K562 (cell line): ENCODE results near the gene RBMS3. TPM values are rescaled to one million over a fixed set of nuclear protein-coding genes. Genes with fewer than 3 reads are reported as not detected.
"Not testable (repeated sequence)": the region's sequence is repeated elsewhere in the genome, so short reads cannot be mapped to it uniquely, and the experiment has no call there.

ENCODE experiments used
- ATAC-seq: fragments of 200-7000 bp; cut with Tn5 transposase; 3 replicates; pipeline ENCODE4 v1.9.1; 2020; ENCODE audit warnings: moderate library complexity
- BruUV-seq: library from RNA; stranded (reverse); fragments of 400-500 nt; replicated peaks from 2 replicates; lab custom pipeline; 2021; lab: Mats Ljungman, UMichigan
- CTCF ChIA-PET: fragments of 300-600 bp; formaldehyde crosslinking; extraction: SDS; loops from one replicate; lab custom pipeline; 2021; ENCODE audit warnings: low intra/inter-chr PET ratio; lab: Yijun Ruan, JAX
- POLR2A ChIA-PET: fragments of 300-600, 350-650 bp; sonication (Branson Sonifier 250); formaldehyde crosslinking; extraction: SDS; loops from one replicate; lab custom pipeline; 2021; ENCODE audit warnings: antibody characterized with exemption, inconsistent platforms; lab: Yijun Ruan, JAX
- DNase-seq, 4 experiments: peaks; one replicate each; pipeline versions ENCODE4 v3.0.0 to v3.0.0-alpha.2; 2011 to 2018; ENCODE audit warnings: low spot score in 3 of 4, mixed read lengths in 3 of 4; ENCODE audit errors: extremely low read depth in 1 of 4
- FAIRE-seq: peaks from 2 replicates; lab custom pipeline; 2011; peaks lifted over from hg19 to GRCh38; lab: Jason Lieb, UNC
- H2AFZ ChIP-seq: 2 replicates; pipeline ENCODE4 v1.6.0; 2011; ENCODE audit warnings: low read depth, low read length, control low read depth, inconsistent platforms
- H3K27ac ChIP-seq: fragments of 200-600 bp; 3 replicates; pipeline ENCODE4 v1.8.0; 2011; ENCODE audit warnings: low read depth, mild to moderate bottlenecking, control low read depth, inconsistent platforms, low read length, moderate library complexity, mixed read lengths; ENCODE audit errors: extremely low read depth
- H3K27me3 ChIP-seq, 2 experiments: fragments of 300-600 bp in 1 of 2; 2 replicates in 1 of 2; 3 replicates in 1 of 2; pipeline versions ENCODE4 v1.6.0 to v1.8.0; 2011; ENCODE audit warnings: inconsistent platforms in 2 of 2, low read length in 2 of 2, mild to moderate bottlenecking in 1 of 2, mixed read lengths in 1 of 2, moderate library complexity in 1 of 2; ENCODE audit not compliant: control insufficient read depth in 2 of 2, insufficient read depth in 2 of 2
- H3K36me3 ChIP-seq: fragments of 300-600 bp; 3 replicates; pipeline ENCODE4 v1.8.0; 2011; ENCODE audit warnings: mild to moderate bottlenecking, low read length, inconsistent platforms; ENCODE audit not compliant: control insufficient read depth, insufficient read depth
- H3K4me1 ChIP-seq, 2 experiments: fragments of 200-600 bp in 1 of 2; replicated peaks in 1 of 2; 2 replicates in 1 of 2; 3 replicates in 1 of 2; pipeline versions ENCODE4 v1.5.1 to v1.8.0; 2011; ENCODE audit warnings: inconsistent platforms in 2 of 2, low read length in 2 of 2, mild to moderate bottlenecking in 1 of 2, mixed read lengths in 1 of 2, moderate library complexity in 1 of 2; ENCODE audit not compliant: control insufficient read depth in 2 of 2, insufficient read depth in 2 of 2
- H3K4me2 ChIP-seq: 2 replicates; pipeline ENCODE4 v1.6.1; 2011; ENCODE audit warnings: low read length, control low read depth, inconsistent platforms, mixed read lengths; ENCODE audit not compliant: insufficient read depth
- H3K4me3 ChIP-seq: fragments of 200-600 bp; sonication (generic), shearing (Covaris generic); 2 replicates; pipeline ENCODE4 v1.5.1; 2016; ENCODE audit warnings: control low read depth, inconsistent platforms
- H3K79me2 ChIP-seq: fragments of 200-600 bp; 3 replicates; pipeline ENCODE4 v1.8.0; 2011; ENCODE audit warnings: low read length, inconsistent platforms; ENCODE audit not compliant: control insufficient read depth, insufficient read depth
- H3K9ac ChIP-seq, 2 experiments: 2 replicates each; pipeline versions ENCODE4 v1.6.0 to v1.6.1; 2011; ENCODE audit warnings: low read depth in 2 of 2, low read length in 2 of 2, control low read depth in 1 of 2, inconsistent platforms in 1 of 2, mild to moderate bottlenecking in 1 of 2, mixed read lengths in 1 of 2; ENCODE audit not compliant: insufficient read depth in 1 of 2
- H3K9me1 ChIP-seq: one replicate; pipeline ENCODE4 v1.6.0; 2011; ENCODE audit warnings: inconsistent platforms, mild to moderate bottlenecking, low read length, moderate library complexity; ENCODE audit not compliant: control insufficient read depth, insufficient read depth
- H3K9me3 ChIP-seq: replicated peaks from 2 replicates; pipeline ENCODE4 v1.5.1; 2011; ENCODE audit warnings: low read depth, low read length, inconsistent platforms; ENCODE audit not compliant: control insufficient read depth, insufficient read depth
- H4K20me1 ChIP-seq: replicated peaks from 2 replicates; pipeline ENCODE4 v1.6.1; 2011; ENCODE audit warnings: low read length, inconsistent platforms, mixed read lengths; ENCODE audit not compliant: control insufficient read depth, insufficient read depth
- GTF2E2 ChIP-seq: fragments of 200-800 bp; sonication (Bioruptor generic); IDR thresholded peaks from 2 replicates; pipeline ENCODE4 v1.6.1; 2016; ENCODE audit warnings: missing genetic modification characterization, missing compliant biosample characterization
- MECOM ChIP-seq: fragments of 250-450 bp; sonication (Bioruptor Pico); IDR thresholded peaks from 2 replicates; pipeline ENCODE4 v1.8.0; 2022; ENCODE audit warnings: inconsistent platforms
- MEF2D ChIP-seq: conservative IDR thresholded peaks from 2 replicates; pipeline ENCODE4 v1.6.1; 2016; ENCODE audit warnings: low read depth, missing genetic modification characterization, missing compliant biosample characterization
- RBM17 ChIP-seq: fragments of 200-400 bp; formaldehyde crosslinking; IDR thresholded peaks from 2 replicates; pipeline ENCODE4 v1.6.1; 2017; ENCODE audit warnings: low read depth, mild to moderate bottlenecking, low read length, borderline replicate concordance
- ZNF24 ChIP-seq: fragments of 450-650 bp; IDR thresholded peaks from 2 replicates; pipeline ENCODE4 v1.6.1; 2016
- WGBS: fragments of 100-300 bp; shearing (Covaris generic); methylation state at CpG from one replicate; pipeline ENCODE4 v1.1.6; 2016; ENCODE audit warnings: low coverage, mixed read lengths; ENCODE audit not compliant: insufficient coverage; ENCODE audit errors: missing lambda C conversion rate; 5-methylcytosine and 5-hydroxymethylcytosine counted together
- in situ Hi-C: fragments of 300-500 bp; cut with MboI; formaldehyde crosslinking; loops from 4 replicates; pipeline ENCODE4 v1.15.0; 2018; ENCODE audit warnings: inconsistent platforms, mixed read lengths
- intact Hi-C: fragments of 100-400 bp; cut with micrococcal nuclease; formaldehyde crosslinking; loops from 2 replicates; pipeline ENCODE4 v1.14.2; 2022
- polyA plus RNA-seq, 8 experiments: library from polyadenylated mRNA; depleted of rRNA in 4 of 8; stranded (reverse) in 5 of 8; unstranded in 3 of 8; fragments of >200 nt; fragmentation: Nextera tagmentation in 2 of 8; fragmentation: Illumina TruSeq in 1 of 8; extraction: Ambion mirVana in 2 of 8; extraction: Trizol in 1 of 8; gene quantifications; 2 replicates each; pipeline versions ENCODE4 v1.2.1 to v1.2.3, GENCODE V29; 2011 to 2014; ENCODE audit warnings: inconsistent platforms in 1 of 8, missing spikeins in 1 of 8
- total RNA-seq, 7 experiments: library from RNA; depleted of rRNA in 6 of 7; stranded (reverse); fragments of >200 nt in 6 of 7; fragmentation: Illumina TruSeq in 2 of 7; extraction: Trizol in 2 of 7; gene quantifications; 2 replicates each; pipeline versions ENCODE4 v1.2.1 to v1.2.3, GENCODE V29; 2011 to 2021; ENCODE audit warnings: low replicate concordance in 1 of 7

Gene RBMS3
- total and polyA plus RNA-seq, 9 of the 15 experiments (the other 6 are each of a cell fraction or from before 2014, with no cell fraction given), result 0.20 TPM; not detected in 8

GRCh38 chr3:29468187-29468586 lies 187.3 kb downstream of the RBMS3 start:
- H2AFZ ChIP-seq, result no peak overlapping the region
- no peaks in the 10 kb centered on the region for H3K36me3 ChIP-seq
- no peaks in the 10 kb centered on the region for H4K20me1 ChIP-seq
- H3K4me2 ChIP-seq, result no peak overlapping the region
- TF ChIP-seq ZNF24, result no peak
- TF ChIP-seq MECOM (CRISPR knock-in tag), result no peak
- no peak for TF ChIP-seq MEF2D (tag)
- no peak for TF ChIP-seq RBM17
- TF ChIP-seq GTF2E2, result no peak
- no peak for DNase-seq
- H3K27me3 ChIP-seq, result no peaks in the 10 kb centered on the region
- H3K9me3 ChIP-seq, result 0 out of 2 replicates have a peak, but pooled peaks cover 3% of the 10 kb centered on the region
- ChIA-PET CTCF (no interaction called here), POLR2A (interaction anchor here (0.6 kb wide), 1 partner anchor 825 kb away, joined by 3 read pairs; no protein-coding TSS in a partner anchor)
- in situ Hi-C loops (no loop called here), intact Hi-C loops (no loop called here)
- WGBS, result 0% methylated on average over 4 of the region's 4 CpGs
- FAIRE-seq, result no peak
- BruUV-seq, result no TSS peak
- no peak overlapping the region for H3K27ac ChIP-seq
- no peaks in the 10 kb centered on the region for H3K9me1 ChIP-seq
- no peak overlapping the region for H3K4me3 ChIP-seq
- no peaks in the 10 kb centered on the region for H3K79me2 ChIP-seq
- no peak overlapping the region for H3K9ac ChIP-seq
- H3K4me1 ChIP-seq, result no peaks in the 10 kb centered on the region
- no peak for ATAC-seq

GRCh38 chr3:29473481-29474170 lies 192.8 kb downstream of the RBMS3 start:
- H3K4me2 ChIP-seq, intact Hi-C loops, H4K20me1 ChIP-seq, H3K9me1 ChIP-seq, in situ Hi-C loops, DNase-seq, CTCF ChIA-PET, ATAC-seq, H3K4me3 ChIP-seq, FAIRE-seq, POLR2A ChIA-PET, H3K27me3 ChIP-seq, H3K27ac ChIP-seq, BruUV-seq, H3K9ac ChIP-seq, H2AFZ ChIP-seq, H3K4me1 ChIP-seq, H3K9me3 ChIP-seq, H3K36me3 ChIP-seq, H3K79me2 ChIP-seq: not testable (repeated sequence)
- WGBS, result 8% methylated on average over 33 of the region's 41 CpGs
